Endometrium (tissue), 2 donors: ENCODE data around the gene USP35.

ENCODE experiments used
- FAIRE-seq: peaks from 2 replicates; lab custom pipeline; 2012; peaks lifted over from hg19 to GRCh38; lab: Jason Lieb, UNC
- donor health status: control.
- donor health status: control.

Gene USP35, protein sequence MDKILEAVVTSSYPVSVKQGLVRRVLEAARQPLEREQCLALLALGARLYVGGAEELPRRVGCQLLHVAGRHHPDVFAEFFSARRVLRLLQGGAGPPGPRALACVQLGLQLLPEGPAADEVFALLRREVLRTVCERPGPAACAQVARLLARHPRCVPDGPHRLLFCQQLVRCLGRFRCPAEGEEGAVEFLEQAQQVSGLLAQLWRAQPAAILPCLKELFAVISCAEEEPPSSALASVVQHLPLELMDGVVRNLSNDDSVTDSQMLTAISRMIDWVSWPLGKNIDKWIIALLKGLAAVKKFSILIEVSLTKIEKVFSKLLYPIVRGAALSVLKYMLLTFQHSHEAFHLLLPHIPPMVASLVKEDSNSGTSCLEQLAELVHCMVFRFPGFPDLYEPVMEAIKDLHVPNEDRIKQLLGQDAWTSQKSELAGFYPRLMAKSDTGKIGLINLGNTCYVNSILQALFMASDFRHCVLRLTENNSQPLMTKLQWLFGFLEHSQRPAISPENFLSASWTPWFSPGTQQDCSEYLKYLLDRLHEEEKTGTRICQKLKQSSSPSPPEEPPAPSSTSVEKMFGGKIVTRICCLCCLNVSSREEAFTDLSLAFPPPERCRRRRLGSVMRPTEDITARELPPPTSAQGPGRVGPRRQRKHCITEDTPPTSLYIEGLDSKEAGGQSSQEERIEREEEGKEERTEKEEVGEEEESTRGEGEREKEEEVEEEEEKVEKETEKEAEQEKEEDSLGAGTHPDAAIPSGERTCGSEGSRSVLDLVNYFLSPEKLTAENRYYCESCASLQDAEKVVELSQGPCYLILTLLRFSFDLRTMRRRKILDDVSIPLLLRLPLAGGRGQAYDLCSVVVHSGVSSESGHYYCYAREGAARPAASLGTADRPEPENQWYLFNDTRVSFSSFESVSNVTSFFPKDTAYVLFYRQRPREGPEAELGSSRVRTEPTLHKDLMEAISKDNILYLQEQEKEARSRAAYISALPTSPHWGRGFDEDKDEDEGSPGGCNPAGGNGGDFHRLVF

GRCh38 chr11:78188286-78189173 lies at the start of gene USP35, which contains the start of gene KCTD21:
USP35 (plus strand) TSS chr11:78188919; CDS start chr11:78196246, 7,327 bp downstream.
KCTD21 (minus strand) TSS chr11:78188626; CDS start chr11:78174554, 14,072 bp downstream.
- FAIRE-seq: peak; percentile 72

DNA sequence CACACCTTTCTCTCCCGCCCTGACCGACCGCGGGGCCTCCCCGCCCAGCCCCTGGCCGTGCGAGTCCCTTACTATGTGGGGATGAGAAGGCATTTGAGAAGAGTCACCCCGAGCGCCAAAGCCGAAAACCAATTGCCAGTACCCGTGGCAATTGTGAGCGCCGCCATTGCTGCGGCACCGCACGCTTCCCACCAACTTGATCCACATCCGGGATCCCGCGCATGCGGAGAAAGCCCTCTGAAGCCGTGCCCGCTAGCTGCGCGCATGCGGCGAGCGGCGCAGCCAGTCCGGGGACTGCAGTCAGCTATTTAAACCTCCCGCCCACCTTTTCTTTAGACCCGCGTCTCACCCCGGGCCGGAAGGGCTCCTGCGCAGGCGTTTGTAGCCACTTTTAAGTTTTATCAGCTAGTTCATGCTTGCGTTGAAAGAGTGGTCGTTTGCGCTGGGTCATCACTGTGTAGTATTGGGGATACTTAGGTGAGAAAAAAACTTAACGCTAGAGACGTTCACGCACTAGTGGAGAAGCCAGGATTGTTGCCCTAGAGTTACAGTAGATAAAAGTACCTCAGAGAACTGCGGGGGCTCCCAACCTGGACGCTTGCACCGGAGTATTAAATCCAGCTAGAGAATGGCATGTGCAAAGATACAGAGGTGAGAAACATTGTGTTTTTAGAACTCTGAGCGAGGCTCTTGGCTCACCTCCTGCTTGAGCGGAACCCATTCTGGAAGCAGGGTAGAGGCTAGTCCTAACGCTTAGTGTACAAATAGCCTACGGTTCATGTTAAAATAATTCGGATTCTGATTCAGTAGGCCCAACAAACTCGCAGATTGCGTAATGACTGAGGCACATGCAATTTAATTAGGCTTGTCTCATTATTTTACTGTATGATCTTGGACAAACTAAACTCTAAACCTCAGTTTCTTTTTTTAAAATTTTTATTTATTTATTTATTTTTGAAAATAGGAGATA lies 49.0 kb upstream of the USP35 start, which contains the start of gene ALG8:
Gene ALG8 (minus strand): TSS at position 205 of the 970 bp plus-strand sequence. CDS start 38 bp downstream, at position 167.
- FAIRE-seq: peak; percentile 68

GRCh38 chr11:78140392-78141077 lies 48.2 kb upstream of the USP35 start:
- no peak for FAIRE-seq

DNA sequence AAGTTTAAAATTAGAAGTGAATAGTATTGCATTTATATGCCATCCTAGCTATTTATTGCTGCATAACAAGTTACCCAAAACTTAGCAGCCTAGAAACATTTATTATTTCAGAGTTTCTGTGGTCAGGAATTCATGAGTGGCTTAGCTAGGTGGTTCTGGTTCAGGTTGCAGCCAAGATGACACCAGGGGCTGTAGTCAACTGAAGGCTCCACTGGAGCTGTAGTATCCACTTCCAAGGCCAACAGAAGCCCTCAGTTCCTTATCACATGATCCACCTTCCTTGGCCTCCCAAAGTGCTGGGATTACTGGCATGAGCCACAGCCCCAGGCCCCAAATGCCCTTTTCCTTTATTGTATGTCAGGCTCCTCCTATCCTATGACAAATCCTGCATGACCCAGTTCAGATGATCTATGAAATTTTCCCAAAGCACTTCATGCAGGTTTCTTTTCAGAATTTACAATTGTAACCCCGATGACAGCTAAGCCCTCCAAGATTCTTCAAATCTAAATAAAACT lies 43.2 kb upstream of the USP35 start:
- FAIRE-seq: no peak

GRCh38 chr11:78147807-78148206 lies 40.9 kb upstream of the USP35 start:
- FAIRE-seq: no peak

DNA sequence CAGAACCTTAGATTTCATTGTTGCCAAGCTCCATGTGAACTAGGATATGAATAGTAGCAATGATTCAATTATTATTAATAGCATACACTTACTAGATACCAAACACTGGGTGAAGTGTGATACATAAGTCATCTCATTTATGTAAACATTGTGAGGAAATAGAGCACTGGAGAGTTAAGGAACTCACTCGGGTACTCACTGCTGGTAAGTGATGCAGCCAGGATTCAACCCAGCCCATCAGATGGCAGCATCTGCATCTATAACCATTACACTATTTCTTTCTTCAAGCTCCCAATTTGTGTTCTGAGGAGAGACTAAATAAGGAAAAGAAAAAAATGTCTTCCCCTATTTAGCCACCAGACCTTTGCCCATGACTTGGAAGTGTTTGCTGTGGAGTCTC lies 39.1 kb upstream of the USP35 start:
- FAIRE-seq: no peak

DNA sequence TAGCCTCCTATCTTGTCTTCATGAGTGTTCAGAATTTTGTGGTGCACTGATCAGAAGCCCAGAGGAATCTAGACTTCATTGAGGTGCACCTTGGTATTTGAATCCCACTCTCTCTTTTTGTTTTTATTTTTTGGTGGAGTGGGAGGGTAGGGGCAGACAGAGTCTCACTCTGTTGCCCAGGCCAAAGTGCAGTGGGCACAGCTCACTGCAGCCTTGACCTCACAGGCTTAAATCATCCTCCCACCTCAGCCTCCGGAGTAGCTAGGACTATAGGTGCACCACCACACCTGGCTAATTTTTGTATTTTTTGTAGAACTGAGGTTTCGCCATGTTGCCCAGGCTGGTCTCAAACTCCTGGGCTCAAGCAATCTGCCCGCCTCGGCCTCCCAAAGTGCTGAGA lies 38.4 kb upstream of the USP35 start:
- FAIRE-seq: no peak

DNA sequence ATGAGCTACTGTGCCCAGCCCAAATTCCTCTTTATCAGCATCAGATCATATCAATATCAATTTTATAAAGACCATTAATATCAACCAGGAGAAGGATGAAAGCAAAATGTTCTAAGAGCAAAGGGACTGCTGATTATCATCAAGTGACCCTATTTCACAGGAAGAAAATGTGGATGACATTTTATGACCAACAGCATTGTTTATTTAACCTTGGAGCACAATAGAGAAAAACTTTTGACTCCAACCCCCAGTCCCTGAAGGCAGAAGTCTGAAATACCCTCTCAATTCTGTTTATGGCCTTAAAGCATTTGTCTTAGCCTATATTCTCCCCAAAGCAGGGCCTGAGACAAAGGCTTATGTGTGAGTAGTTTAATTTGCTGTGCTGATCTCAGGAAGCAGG lies 38.0 kb upstream of the USP35 start:
- FAIRE-seq: no peak

- no peak for FAIRE-seq
Measured at GRCh38 chr11:78151804-78152203, 36.9 kb upstream of the USP35 start.

DNA sequence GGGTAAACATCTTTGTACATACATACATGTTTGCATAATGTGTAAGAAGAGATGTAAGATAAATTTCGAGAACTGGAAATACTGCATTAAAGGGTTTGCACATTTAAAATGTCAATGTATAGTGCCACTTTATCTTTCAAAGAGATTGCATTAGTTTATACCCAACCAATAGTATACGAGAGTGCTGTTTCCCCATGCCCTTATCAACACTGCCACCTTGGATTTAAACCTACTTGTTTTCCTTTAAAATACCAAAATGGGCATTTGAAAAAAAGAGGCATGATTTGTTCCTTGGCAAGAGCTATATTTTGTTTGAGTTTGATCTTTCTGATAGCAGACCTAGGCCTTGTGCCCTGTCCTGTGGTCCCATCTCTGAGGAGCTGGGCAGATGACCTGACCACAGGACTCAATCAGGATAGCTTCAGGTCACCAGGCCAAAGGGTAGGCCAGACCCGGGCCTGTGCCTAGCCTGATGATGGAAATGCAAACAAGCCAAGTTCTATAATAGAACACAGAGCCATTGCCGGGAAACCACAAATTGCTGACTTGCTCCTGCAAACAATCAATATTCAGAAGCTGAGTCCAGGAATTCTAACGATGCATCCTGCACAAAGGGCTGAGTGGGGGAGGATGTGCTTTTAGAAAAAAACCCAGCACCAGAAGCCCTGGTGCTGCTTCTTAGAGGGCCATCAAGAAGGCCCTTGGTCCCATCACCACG lies 32.4 kb upstream of the USP35 start:
- no peak for FAIRE-seq

DNA sequence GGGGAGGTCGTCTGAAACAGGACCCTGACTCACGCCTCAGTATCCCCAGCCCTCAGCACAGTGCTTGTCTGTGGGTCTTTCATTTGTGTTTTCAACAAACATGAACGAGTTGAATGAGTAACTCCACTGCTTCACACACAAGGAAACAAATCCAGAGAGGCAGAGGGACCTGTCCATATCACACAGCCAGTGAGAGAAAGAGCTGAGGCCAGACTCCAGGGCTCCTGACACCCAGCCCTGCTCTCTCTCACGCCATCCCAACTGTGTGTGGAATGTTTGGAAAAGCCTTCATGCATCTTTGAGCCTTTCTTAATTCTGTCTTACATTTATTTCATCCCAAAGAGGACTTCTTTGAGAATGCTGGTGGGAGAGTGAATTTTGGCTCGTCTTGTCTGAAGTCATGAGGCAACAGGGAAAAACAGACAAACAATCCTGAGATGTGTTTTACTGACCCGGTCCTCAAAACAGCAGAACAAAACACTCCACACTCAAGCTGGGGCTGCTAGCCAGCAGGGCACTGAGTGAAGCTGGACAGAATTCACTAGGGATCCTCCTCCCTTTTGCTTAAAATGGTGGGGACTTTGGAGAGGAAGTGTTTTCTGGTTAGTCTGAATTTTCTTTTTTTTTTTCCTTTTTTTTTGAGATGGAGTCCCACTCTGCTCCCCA lies 29.6 kb upstream of the USP35 start:
- peak; percentile 8 for FAIRE-seq

- no peak for FAIRE-seq
Measured at GRCh38 chr11:78160557-78160956, 28.2 kb upstream of the USP35 start.

- no peak for FAIRE-seq
Measured at GRCh38 chr11:78161346-78161745, 27.4 kb upstream of the USP35 start.

DNA sequence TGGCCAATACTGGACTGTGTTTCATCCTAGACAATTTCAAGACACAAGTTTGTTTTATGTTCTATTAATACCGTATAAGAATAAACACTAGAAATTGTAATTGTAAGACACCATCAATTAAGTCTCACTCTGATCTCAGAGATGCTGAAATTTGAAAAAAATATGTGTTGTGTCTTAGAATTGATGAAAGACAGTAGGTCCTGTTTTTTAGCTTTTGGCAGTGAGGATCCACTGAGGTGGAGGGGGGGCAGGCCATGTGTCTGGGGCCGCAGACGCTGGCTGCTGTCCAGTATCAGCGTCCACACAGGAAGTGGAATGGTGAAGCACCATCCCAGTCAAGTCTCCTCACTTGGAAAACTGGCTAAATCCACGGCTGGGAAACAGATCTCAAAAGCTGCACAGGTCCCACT lies 26.8 kb upstream of the USP35 start:
- FAIRE-seq: no peak

- no peak for FAIRE-seq
Measured at GRCh38 chr11:78163828-78164227, 24.9 kb upstream of the USP35 start.

DNA sequence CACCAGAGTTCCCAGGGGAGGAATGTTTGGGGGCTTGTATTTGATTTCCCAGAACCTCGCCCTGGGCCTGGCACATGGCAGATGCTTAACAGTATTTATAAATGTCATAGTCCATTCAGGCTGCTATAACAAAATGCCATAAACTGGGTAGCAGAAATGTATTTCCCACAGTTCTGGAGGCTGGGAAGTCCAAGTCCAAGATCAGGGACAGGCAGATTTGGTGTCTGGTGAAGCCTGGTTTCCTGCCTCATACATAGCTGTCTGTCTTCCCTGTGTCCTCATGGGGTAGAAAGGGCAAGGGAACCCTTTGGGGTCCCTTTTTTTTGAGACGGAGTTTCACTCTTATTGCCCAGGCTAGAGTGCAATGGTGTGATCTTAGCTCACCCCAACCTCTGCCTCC lies 24.2 kb upstream of the USP35 start:
- no peak for FAIRE-seq

DNA sequence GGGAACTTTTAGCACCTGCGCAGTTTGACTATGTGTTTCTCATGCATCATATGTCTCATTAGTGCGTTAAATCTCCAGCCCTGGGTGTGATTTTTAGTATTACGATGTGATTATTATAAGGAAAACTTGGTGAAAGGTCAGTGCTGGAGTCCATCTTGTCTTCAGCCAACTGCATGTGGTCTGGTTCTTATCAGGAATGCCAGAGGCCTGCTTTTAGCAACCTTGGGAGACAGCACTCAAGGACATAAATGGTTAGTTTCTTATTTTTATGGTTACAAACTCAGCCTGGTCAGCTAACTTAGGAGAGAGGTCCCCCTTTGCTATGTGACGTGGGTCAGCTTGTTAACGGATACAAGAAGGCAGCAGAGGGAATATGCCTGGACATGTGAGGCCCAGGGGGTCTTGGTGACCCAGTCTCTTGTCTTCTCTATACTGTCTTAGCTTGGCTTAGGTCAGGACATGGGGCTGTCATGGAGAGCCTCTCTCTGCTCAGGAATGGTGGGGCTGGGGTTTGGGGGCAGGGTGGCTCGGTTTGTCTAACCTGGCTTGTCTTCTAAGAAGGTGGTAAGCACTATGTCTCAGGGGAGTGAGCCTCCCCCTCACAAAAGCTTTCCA lies 21.8 kb upstream of the USP35 start:
- no peak for FAIRE-seq
